GM12865 (cell line): Measurements from ENCODE around the gene GRIN2D.
"Not testable (repeated sequence)": the region's sequence is repeated elsewhere in the genome, so short reads cannot be mapped to it uniquely, and the experiment has no call there.

ENCODE experiments used
- DNase-seq: peaks from one replicate; pipeline ENCODE4 v3.0.0; 2010; ENCODE audit warnings: low read depth
- H3K4me3 ChIP-seq: 2 replicates; pipeline ENCODE4 v1.5.1; 2011; ENCODE audit warnings: mild to moderate bottlenecking, low read depth, low read length, control low read depth
- TF ChIP-seq, protein P1 (sequence below): IDR thresholded peaks from 2 replicates; pipeline ENCODE4 v1.5.1; 2011; ENCODE audit warnings: low read length, control low read depth, low read depth, inconsistent platforms; ENCODE audit not compliant: insufficient read depth; ENCODE audit errors: missing control alignments

The GRIN2D gene

GRCh38 chr19:48370955-48371354 is 22.5 kb upstream of the GRIN2D start:
- TF ChIP-seq, protein P1, sequence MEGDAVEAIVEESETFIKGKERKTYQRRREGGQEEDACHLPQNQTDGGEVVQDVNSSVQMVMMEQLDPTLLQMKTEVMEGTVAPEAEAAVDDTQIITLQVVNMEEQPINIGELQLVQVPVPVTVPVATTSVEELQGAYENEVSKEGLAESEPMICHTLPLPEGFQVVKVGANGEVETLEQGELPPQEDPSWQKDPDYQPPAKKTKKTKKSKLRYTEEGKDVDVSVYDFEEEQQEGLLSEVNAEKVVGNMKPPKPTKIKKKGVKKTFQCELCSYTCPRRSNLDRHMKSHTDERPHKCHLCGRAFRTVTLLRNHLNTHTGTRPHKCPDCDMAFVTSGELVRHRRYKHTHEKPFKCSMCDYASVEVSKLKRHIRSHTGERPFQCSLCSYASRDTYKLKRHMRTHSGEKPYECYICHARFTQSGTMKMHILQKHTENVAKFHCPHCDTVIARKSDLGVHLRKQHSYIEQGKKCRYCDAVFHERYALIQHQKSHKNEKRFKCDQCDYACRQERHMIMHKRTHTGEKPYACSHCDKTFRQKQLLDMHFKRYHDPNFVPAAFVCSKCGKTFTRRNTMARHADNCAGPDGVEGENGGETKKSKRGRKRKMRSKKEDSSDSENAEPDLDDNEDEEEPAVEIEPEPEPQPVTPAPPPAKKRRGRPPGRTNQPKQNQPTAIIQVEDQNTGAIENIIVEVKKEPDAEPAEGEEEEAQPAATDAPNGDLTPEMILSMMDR = no peak
- DNase-seq = no peak
- no peak overlapping the region for H3K4me3 ChIP-seq

- H3K4me3 ChIP-seq = no peak overlapping the region
- DNase-seq = no peak
- TF ChIP-seq, protein P1 = no peak
These were observed 22.1 kb upstream of the GRIN2D start for GRCh38 chr19:48371367-48371766.

- not testable (repeated sequence) for DNase-seq
These were observed 21.7 kb upstream of the GRIN2D start for GRCh38 chr19:48371771-48372170.

GRCh38 chr19:48372904-48373303 is 20.6 kb upstream of the GRIN2D start:
- TF ChIP-seq, protein P1 = no peak
- no peak for DNase-seq
- no peak overlapping the region for H3K4me3 ChIP-seq

More at GRCh38 chr19:48371771-48372170, 21.7 kb upstream of the GRIN2D start:
- not testable (repeated sequence) for H3K4me3 ChIP-seq

GRCh38 chr19:48373567-48373966 is 19.9 kb upstream of the GRIN2D start:
- no peak overlapping the region for H3K4me3 ChIP-seq
- TF ChIP-seq, protein P1 = no peak
- no peak for DNase-seq

DNA sequence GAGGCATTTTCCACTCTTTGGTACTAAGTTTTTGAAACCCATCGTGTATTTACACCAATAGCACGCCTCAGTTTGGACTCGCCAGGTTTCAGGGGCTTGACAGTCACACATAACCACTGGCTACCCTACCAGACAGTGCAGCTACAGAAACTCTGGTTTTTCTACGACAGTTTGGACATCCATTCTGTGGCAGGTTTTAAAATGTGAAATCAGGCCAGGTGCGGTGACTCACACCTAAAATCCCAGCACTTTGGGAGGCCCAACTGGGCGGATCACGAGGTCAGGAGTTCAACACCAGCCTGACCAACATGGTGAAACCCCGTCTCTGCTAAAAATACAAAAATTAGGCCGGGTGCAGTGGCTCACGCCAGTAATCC is 15.3 kb upstream of the GRIN2D start:
- no peak overlapping the region for H3K4me3 ChIP-seq
- no peak for DNase-seq
- TF ChIP-seq, protein P1 = no peak

- TF ChIP-seq, protein P1 = no peak
- no peak for DNase-seq
- H3K4me3 ChIP-seq = no peak overlapping the region
These were observed 14.4 kb upstream of the GRIN2D start for GRCh38 chr19:48379058-48379457.
